Upper lobe of left lung (tissue), 6 donors: ENCODE measurements around the gene PLA2G4A. TPM values are rescaled to one million over a fixed set of nuclear protein-coding genes. Genes with fewer than 3 reads are reported as not detected.
A peak's percentile ranks its signal among the peaks of the same experiment; 100 is the strongest.

Experiments
- ATAC-seq, 2 donors: fragments of 200-7000 bp; cut with Tn5 transposase; one replicate each; pipeline ENCODE4 v1.9.1; 2022; ENCODE audit warnings: mild to moderate bottlenecking in 2 of 2, moderate library complexity in 2 of 2; ENCODE audit not compliant: low FRiP score in 2 of 2
- DNase-seq, 2 donors: peaks; one replicate each; pipeline ENCODE4 v3.0.0-alpha.2; 2019 to 2020
- H3K27ac ChIP-seq, 4 donors: fragments of 200-600 bp; sonication (generic); one replicate each; pipeline ENCODE4 v1.5.1; 2016 to 2019
- H3K27me3 ChIP-seq, 4 donors: fragments of 200-600 bp; sonication (generic); one replicate each; pipeline ENCODE4 v1.5.1; 2017 to 2019
- H3K36me3 ChIP-seq, 4 donors: fragments of 200-600 bp; sonication (generic); one replicate each; pipeline ENCODE4 v1.5.1; 2016 to 2019
- H3K4me1 ChIP-seq, 4 donors: fragments of 200-600 bp; sonication (generic); one replicate each; pipeline ENCODE4 v1.5.1; 2018 to 2019
- H3K4me3 ChIP-seq, 4 donors: fragments of 200-600 bp; sonication (generic); one replicate each; pipeline ENCODE4 v1.5.1; 2017 to 2019; ENCODE audit warnings: mild to moderate bottlenecking in 2 of 4, moderate library complexity in 1 of 4
- H3K9me3 ChIP-seq, 4 donors: fragments of 200-600 bp; sonication (generic); one replicate each; pipeline ENCODE4 v1.5.1; 2018 to 2019
- CTCF ChIP-seq, 6 experiments: fragments of 450-650 bp in 4 of 6; fragments of 200-600 bp in 2 of 6; sonication (generic) in 2 of 6; IDR thresholded peaks; one replicate each; pipeline ENCODE4 v1.5.1; 2016 to 2019; ENCODE audit warnings: antibody characterized with exemption in 6 of 6
- EP300 ChIP-seq, 4 donors: sonication (generic); formaldehyde crosslinking; IDR thresholded peaks; one replicate each; pipeline ENCODE4 v1.5.1; 2017; ENCODE audit warnings: antibody characterized with exemption in 4 of 4, control low read depth in 2 of 4
- POLR2A ChIP-seq, 4 donors: fragments of 450-650 bp; IDR thresholded peaks; one replicate each; pipeline ENCODE4 v1.5.1; 2016 to 2017; ENCODE audit warnings: antibody characterized with exemption in 4 of 4, mild to moderate bottlenecking in 2 of 4
- POLR2AphosphoS5 ChIP-seq, 2 donors: sonication (generic); formaldehyde crosslinking; IDR thresholded peaks; one replicate each; pipeline ENCODE4 v1.5.1; 2017; ENCODE audit warnings: antibody characterized with exemption in 2 of 2
- WGBS, 2 donors: methylation state at CpG; one replicate each; pipeline ENCODE4 v1.1.5; 2017 to 2018; 5-methylcytosine and 5-hydroxymethylcytosine counted together
- total RNA-seq, 6 donors: library from RNA; depleted of rRNA in 4 of 6; stranded (reverse); fragments of >200 nt in 4 of 6; gene quantifications; one replicate each; pipeline versions ENCODE4 v1.1.0 to v1.2.1, GENCODE V29; 2016 to 2021
- donor health status: DM: no; HTN: no; CAD: no; lungs with moderate emphysema.
- donor health status: DM: no; HTN: yes; CAD: no; lungs with severe emphysema.

The PLA2G4A gene
- total RNA-seq, 6 donors from 2014 or later: 2.1 to 11.8 (median 7.5) TPM

DNA sequence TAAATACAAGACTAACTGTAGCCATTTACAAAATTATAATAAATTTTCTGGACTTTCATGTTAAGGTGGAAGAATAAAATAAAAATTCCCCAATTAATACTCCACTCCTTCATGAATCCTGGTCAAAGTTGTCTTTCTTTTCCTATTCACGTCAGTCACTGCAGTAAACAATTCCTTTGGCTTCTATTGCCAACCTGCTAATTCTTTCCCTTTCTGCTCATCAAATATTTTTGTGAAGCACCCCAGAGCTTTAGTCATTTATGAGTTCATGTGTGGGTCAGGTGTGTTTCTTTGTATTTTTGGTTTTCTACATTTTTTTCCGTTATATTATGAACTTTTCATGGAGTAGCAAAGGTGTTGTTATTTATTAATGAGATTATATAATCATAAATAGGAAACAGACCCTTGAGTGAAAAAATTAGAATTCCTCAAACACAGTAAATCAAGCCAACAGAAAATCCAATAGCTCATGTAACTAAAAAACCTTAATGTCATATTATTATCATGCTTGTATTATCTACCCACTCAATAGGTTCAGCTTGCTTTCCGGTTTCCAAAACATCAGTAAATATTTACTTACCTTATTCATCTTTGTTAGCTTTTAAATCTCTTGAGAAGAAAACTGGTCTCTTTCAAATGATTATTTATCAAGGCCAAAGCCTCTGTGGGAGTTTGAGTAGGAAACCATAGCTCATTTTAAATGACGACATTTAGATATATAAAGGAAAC lies 29.6 kb upstream of the PLA2G4A start:
- no peaks in the 10 kb centered on the region for H3K36me3 ChIP-seq
- TF ChIP-seq POLR2AphosphoS5 (IDR thresholded peaks at IDR 0.05): no peak
- TF ChIP-seq EP300 (IDR thresholded peaks at IDR 0.05): no peak
- no peak for TF ChIP-seq POLR2A (IDR thresholded peaks at IDR 0.05)
- no peak for TF ChIP-seq CTCF (IDR thresholded peaks at IDR 0.05)
- H3K27ac ChIP-seq: no peak overlapping the region
- peaks cover 0 to 4% (median 0%) of the 10 kb centered on the region in 4 donors for H3K4me1 ChIP-seq
- no peak for ATAC-seq
- H3K27me3 ChIP-seq: no peaks in the 10 kb centered on the region
- DNase-seq: no peak
- 56 to 60% methylated on average over 4 of the region's 4 CpGs for WGBS, 2 donors
- no peak overlapping the region for H3K4me3 ChIP-seq
- H3K9me3 ChIP-seq: no peaks in the 10 kb centered on the region

- ATAC-seq (no peak), DNase-seq (no peak)
- H3K4me1 ChIP-seq: peaks cover 0 to 4% (median 0%) of the 10 kb centered on the region in 4 donors
- H3K27me3 ChIP-seq: no peaks in the 10 kb centered on the region
- H3K27ac ChIP-seq: no peak overlapping the region
- H3K4me3 ChIP-seq: no peak overlapping the region
- H3K36me3 ChIP-seq: no peaks in the 10 kb centered on the region
- no peaks in the 10 kb centered on the region for H3K9me3 ChIP-seq
- no peak for TF ChIP-seq EP300 (IDR thresholded peaks at IDR 0.05)
Measured at GRCh38 chr1:186799689-186800054, 29.1 kb upstream of the PLA2G4A start.

DNA sequence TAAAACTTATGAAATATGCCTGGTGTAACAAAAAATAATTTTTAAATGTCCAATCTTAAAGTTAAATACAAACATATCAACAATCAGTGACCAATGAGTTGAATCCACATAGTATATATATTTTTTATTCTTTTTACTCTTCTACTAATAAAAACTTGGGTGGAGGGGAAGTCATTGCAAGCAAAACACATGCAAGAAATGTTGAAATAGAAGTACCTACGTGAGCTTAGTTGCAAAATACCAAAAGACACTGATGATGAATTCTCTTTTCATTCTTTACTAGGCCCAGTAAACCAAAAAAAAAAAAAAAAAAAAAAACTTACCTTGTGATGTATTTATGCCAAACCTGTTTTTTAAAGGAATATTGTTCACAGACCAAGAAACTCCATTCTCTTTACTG lies 26.4 kb upstream of the PLA2G4A start:
- TF ChIP-seq EP300 (IDR thresholded peaks at IDR 0.05): no peak
- TF ChIP-seq POLR2AphosphoS5 (IDR thresholded peaks at IDR 0.05): no peak
- no peak for TF ChIP-seq CTCF (IDR thresholded peaks at IDR 0.05)
- no peak for TF ChIP-seq POLR2A (IDR thresholded peaks at IDR 0.05)
- no peaks in the 10 kb centered on the region for H3K27me3 ChIP-seq

GRCh38 chr1:186804679-186805078 lies 24.1 kb upstream of the PLA2G4A start:
- no peak overlapping the region for H3K4me3 ChIP-seq
- 88 to 90% methylated on average over 4 to 5 of the region's 5 CpGs for WGBS, 2 donors
- H3K36me3 ChIP-seq: no peaks in the 10 kb centered on the region
- no peaks in the 10 kb centered on the region for H3K27me3 ChIP-seq
- H3K27ac ChIP-seq: no peak overlapping the region
- no peak for ATAC-seq
- no peak for DNase-seq
- TF ChIP-seq POLR2AphosphoS5 (IDR thresholded peaks at IDR 0.05): no peak
- no peak for TF ChIP-seq POLR2A (IDR thresholded peaks at IDR 0.05)
- TF ChIP-seq EP300 (IDR thresholded peaks at IDR 0.05): no peak
- no peak for TF ChIP-seq CTCF (IDR thresholded peaks at IDR 0.05)
- no peaks in the 10 kb centered on the region for H3K9me3 ChIP-seq
- peaks cover 0 to 3% (median 0%) of the 10 kb centered on the region in 4 donors for H3K4me1 ChIP-seq

More for the DNA sequence above, 26.4 kb upstream of the PLA2G4A start:
- 58 to 75% methylated on average over 1 of the region's 1 CpG for WGBS, 2 donors
- ATAC-seq (no peak), DNase-seq (no peak)
- H3K4me3 ChIP-seq: no peak overlapping the region
- peaks cover 0 to 7% (median 0%) of the 10 kb centered on the region in 4 donors for H3K4me1 ChIP-seq
- H3K27ac ChIP-seq: no peak overlapping the region
- H3K36me3 ChIP-seq: no peaks in the 10 kb centered on the region
- H3K9me3 ChIP-seq: no peaks in the 10 kb centered on the region

DNA sequence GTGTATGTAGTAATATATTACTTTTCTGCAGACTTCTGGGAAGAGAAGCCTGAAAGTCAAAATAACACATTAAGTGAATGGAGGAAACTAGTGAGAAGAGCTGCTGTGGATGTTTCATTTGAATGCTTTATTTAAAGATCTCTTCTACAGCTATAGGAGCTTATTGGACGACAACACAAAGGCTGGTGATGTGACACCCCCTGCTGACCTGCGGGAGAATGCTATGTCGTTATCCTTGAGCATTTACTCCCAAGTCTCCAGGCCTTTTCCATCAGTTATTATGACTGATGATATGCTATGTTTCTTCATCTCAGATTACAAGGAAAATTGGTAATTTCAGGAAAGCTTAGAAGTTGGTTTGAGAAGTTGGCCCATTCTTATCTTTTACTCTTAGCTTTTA lies 22.3 kb upstream of the PLA2G4A start:
- ATAC-seq: no peak
- 34 to 36% methylated on average over 3 of the region's 3 CpGs for WGBS, 2 donors
- TF ChIP-seq CTCF (IDR thresholded peaks at IDR 0.05) (peak in 1 of 6 experiments; percentile 16), POLR2AphosphoS5 (IDR thresholded peaks at IDR 0.05) (no peak), EP300 (IDR thresholded peaks at IDR 0.05) (no peak)
- no peak overlapping the region for H3K27ac ChIP-seq
- no peak for DNase-seq
- H3K9me3 ChIP-seq: no peaks in the 10 kb centered on the region
- H3K4me3 ChIP-seq: no peak overlapping the region
- peaks cover 0 to 3% (median 0%) of the 10 kb centered on the region in 4 donors for H3K4me1 ChIP-seq
- H3K27me3 ChIP-seq: no peaks in the 10 kb centered on the region
- no peaks in the 10 kb centered on the region for H3K36me3 ChIP-seq
